K562 (cell line): ENCODE measurements around the gene ZDHHC18. TPM values are rescaled to one million over a fixed set of nuclear protein-coding genes. Genes with fewer than 3 reads are reported as not detected.

Experiments
- BRD9 ChIP-seq: fragments of 450-650 bp; IDR thresholded peaks from 2 replicates; pipeline ENCODE4 v1.6.1; 2018; ENCODE audit warnings: low read depth; ENCODE audit not compliant: partially characterized antibody
- CC2D1A ChIP-seq: fragments of 450-650 bp; IDR thresholded peaks from 2 replicates; pipeline ENCODE4 v1.6.1; 2017; ENCODE audit warnings: mild to moderate bottlenecking
- EP300 ChIP-seq: IDR thresholded peaks from 2 replicates; pipeline ENCODE4 v1.6.1; 2012; ENCODE audit warnings: low read length, improper control_type of control experiment
- ETV1 ChIP-seq: fragments of 450-650 bp; conservative IDR thresholded peaks from 2 replicates; pipeline ENCODE4 v1.6.1; 2016; ENCODE audit warnings: missing genetic modification characterization, control low read depth, low read depth, missing compliant biosample characterization
- KHSRP ChIP-seq: fragments of 450-650 bp; IDR thresholded peaks from 2 replicates; pipeline ENCODE4 v1.6.1; 2017
- NONO ChIP-seq, 2 experiments: fragments of 200-400 bp in 1 of 2; fragments of 450-650 bp in 1 of 2; formaldehyde crosslinking in 1 of 2; IDR thresholded peaks; 2 replicates each; pipeline ENCODE4 v1.6.1; 2017; ENCODE audit warnings: low read depth in 2 of 2, mild to moderate bottlenecking in 2 of 2, moderate library complexity in 2 of 2, low read length in 1 of 2
- PHTF2 ChIP-seq: fragments of 250-450 bp; sonication (Bioruptor Pico); IDR thresholded peaks from 2 replicates; pipeline ENCODE4 v1.5.0; 2021; ENCODE audit warnings: mild to moderate bottlenecking
- RBM22 ChIP-seq: fragments of 200-400 bp; formaldehyde crosslinking; IDR thresholded peaks from 2 replicates; pipeline ENCODE4 v1.6.1; 2018; ENCODE audit warnings: low read length, low read depth; ENCODE audit not compliant: poor library complexity, severe bottlenecking
- ZNF41 ChIP-seq: fragments of 250-450 bp; sonication (Bioruptor Pico); conservative IDR thresholded peaks from 2 replicates; pipeline ENCODE4 v1.4.0; 2020; ENCODE audit warnings: mild to moderate bottlenecking
- ZNF561 ChIP-seq: fragments of 450-650 bp; formaldehyde crosslinking; conservative IDR thresholded peaks from 2 replicates; pipeline ENCODE4 v1.4.0; 2020; ENCODE audit warnings: mild to moderate bottlenecking, moderate library complexity
- polyA plus RNA-seq, 8 experiments: library from polyadenylated mRNA; depleted of rRNA in 4 of 8; stranded (reverse) in 5 of 8; unstranded in 3 of 8; fragments of >200 nt; fragmentation: Nextera tagmentation in 2 of 8; fragmentation: Illumina TruSeq in 1 of 8; extraction: Ambion mirVana in 2 of 8; extraction: Trizol in 1 of 8; gene quantifications; 2 replicates each; pipeline versions ENCODE4 v1.2.1 to v1.2.3, GENCODE V29; 2011 to 2014; ENCODE audit warnings: inconsistent platforms in 1 of 8, missing spikeins in 1 of 8
- total RNA-seq, 7 experiments: library from RNA; depleted of rRNA in 6 of 7; stranded (reverse); fragments of >200 nt in 6 of 7; fragmentation: Illumina TruSeq in 2 of 7; extraction: Trizol in 2 of 7; gene quantifications; 2 replicates each; pipeline versions ENCODE4 v1.2.1 to v1.2.3, GENCODE V29; 2011 to 2021; ENCODE audit warnings: low replicate concordance in 1 of 7
- TF ChIP-seq, protein P1 (sequence below): IDR thresholded peaks from 2 replicates; pipeline ENCODE4 v1.6.1; 2016; ENCODE audit warnings: missing genetic modification characterization, missing compliant biosample characterization
- TF ChIP-seq, protein P2 (sequence below): fragments of 450-650 bp; formaldehyde crosslinking; IDR thresholded peaks from 2 replicates; pipeline ENCODE4 v1.4.0; 2020; ENCODE audit warnings: mild to moderate bottlenecking, moderate library complexity

Gene ZDHHC18
- total and polyA plus RNA-seq, 9 of the 15 experiments (the other 6 are each of a cell fraction or from before 2014, with no cell fraction given), result 0.42 to 35.6 (median 15.8) TPM

GRCh38 chr1:26848941-26849774 lies 22.7 kb downstream of the ZDHHC18 start (continued):
- TF ChIP-seq, protein P1, sequence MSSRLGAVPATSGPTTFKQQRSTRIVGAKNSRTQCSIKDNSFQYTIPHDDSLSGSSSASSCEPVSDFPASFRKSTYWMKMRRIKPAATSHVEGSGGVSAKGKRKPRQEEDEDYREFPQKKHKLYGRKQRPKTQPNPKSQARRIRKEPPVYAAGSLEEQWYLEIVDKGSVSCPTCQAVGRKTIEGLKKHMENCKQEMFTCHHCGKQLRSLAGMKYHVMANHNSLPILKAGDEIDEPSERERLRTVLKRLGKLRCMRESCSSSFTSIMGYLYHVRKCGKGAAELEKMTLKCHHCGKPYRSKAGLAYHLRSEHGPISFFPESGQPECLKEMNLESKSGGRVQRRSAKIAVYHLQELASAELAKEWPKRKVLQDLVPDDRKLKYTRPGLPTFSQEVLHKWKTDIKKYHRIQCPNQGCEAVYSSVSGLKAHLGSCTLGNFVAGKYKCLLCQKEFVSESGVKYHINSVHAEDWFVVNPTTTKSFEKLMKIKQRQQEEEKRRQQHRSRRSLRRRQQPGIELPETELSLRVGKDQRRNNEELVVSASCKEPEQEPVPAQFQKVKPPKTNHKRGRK (tag), result no peak
- TF ChIP-seq NONO (IDR thresholded peaks at IDR 0.05; ENCODE audit: low read depth in 2 of 2, low read length in 1 of 2) (no peak), ETV1 (tag) (no peak), EP300 (no peak), CC2D1A (no peak), BRD9 (no peak), PHTF2 (no peak), ZNF561 (CRISPR knock-in tag) (no peak), ZNF41 (CRISPR knock-in tag) (no peak), RBM22 (no peak), KHSRP (no peak)
- TF ChIP-seq, protein P2, sequence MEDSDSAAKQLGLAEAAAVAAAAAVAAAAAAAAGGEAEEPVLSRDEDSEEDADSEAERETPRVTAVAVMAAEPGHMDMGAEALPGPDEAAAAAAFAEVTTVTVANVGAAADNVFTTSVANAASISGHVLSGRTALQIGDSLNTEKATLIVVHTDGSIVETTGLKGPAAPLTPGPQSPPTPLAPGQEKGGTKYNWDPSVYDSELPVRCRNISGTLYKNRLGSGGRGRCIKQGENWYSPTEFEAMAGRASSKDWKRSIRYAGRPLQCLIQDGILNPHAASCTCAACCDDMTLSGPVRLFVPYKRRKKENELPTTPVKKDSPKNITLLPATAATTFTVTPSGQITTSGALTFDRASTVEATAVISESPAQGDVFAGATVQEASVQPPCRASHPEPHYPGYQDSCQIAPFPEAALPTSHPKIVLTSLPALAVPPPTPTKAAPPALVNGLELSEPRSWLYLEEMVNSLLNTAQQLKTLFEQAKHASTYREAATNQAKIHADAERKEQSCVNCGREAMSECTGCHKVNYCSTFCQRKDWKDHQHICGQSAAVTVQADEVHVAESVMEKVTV (CRISPR knock-in tag), result no peak
